BJ (cell line): ENCODE results near the gene TBXA2R. TPM values are rescaled to one million over a fixed set of nuclear protein-coding genes. Genes with fewer than 3 reads are reported as not detected.

Experiments used
- CTCF ChIA-PET: fragments of 350-600 bp; formaldehyde crosslinking; extraction: SDS; loops from one replicate; lab custom pipeline; 2021; ENCODE audit warnings: antibody characterized with exemption, inconsistent platforms; lab: Yijun Ruan, JAX
- POLR2A ChIA-PET: fragments of 300-600 bp; sonication (Branson Sonifier 250); formaldehyde crosslinking; extraction: SDS; loops from one replicate; lab custom pipeline; 2021; ENCODE audit warnings: antibody characterized with exemption; lab: Charles Lee
- DNase-seq: peaks from one replicate; pipeline ENCODE4 v3.0.0-alpha.2; 2011; ENCODE audit warnings: low read depth
- H3K27me3 ChIP-seq: 2 replicates; pipeline ENCODE4 v1.6.0; 2011; ENCODE audit warnings: low read length; ENCODE audit not compliant: control insufficient read depth, insufficient read depth
- H3K36me3 ChIP-seq: 2 replicates; pipeline ENCODE4 v1.5.1; 2011; ENCODE audit warnings: low read length; ENCODE audit not compliant: control insufficient read depth, insufficient read depth
- H3K4me3 ChIP-seq: 2 replicates; pipeline ENCODE4 v1.5.1; 2011; ENCODE audit warnings: low read depth, mild to moderate bottlenecking, control low read depth, low read length
- polyA plus RNA-seq: library from polyadenylated mRNA; depleted of rRNA; stranded (reverse); fragments of >200 nt; gene quantifications from 2 replicates; pipeline ENCODE4 v1.2.3, GENCODE V29; 2011
- TF ChIP-seq, protein P1 (sequence below): IDR thresholded peaks from 2 replicates; pipeline ENCODE4 v1.5.1; 2011; ENCODE audit warnings: low read depth, mild to moderate bottlenecking, control low read depth, inconsistent platforms, low read length, moderate library complexity; ENCODE audit not compliant: insufficient read depth

The TBXA2R gene
- polyA plus RNA-seq, 1 experiment = 1.2 TPM

DNA sequence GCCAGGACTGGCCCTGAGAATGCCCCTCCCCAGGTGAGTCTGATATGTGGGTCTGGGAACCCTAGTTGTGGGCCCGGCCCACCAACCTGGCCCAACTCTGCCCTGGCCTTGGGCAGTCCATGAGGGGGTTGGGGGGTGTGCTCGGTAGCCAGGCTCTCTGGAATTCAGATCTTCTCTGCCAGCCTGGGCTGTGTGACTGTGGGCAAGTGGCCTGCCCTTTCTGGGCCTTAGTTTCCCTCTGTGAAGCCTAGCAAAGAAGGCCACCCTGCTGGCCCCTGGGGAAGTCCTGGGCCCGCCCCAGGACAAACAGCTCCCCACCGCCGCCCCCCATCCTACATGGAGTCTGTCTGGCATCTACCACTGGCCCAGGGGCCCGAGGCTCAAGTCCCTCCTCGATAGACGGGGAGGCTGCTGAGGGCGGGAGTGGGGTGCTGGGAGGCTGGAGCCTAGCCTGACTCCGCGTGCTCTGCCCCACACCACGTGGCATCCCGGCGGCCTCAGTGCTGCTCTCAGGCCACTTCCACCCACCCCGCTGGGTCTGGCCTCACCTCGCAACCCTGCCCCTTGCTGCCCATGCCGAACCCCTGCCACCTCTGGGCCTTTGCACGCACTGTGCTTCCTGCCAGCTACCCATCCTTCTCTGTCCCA, 8.3 kb upstream of the TBXA2R start:
- TF ChIP-seq, protein P1, sequence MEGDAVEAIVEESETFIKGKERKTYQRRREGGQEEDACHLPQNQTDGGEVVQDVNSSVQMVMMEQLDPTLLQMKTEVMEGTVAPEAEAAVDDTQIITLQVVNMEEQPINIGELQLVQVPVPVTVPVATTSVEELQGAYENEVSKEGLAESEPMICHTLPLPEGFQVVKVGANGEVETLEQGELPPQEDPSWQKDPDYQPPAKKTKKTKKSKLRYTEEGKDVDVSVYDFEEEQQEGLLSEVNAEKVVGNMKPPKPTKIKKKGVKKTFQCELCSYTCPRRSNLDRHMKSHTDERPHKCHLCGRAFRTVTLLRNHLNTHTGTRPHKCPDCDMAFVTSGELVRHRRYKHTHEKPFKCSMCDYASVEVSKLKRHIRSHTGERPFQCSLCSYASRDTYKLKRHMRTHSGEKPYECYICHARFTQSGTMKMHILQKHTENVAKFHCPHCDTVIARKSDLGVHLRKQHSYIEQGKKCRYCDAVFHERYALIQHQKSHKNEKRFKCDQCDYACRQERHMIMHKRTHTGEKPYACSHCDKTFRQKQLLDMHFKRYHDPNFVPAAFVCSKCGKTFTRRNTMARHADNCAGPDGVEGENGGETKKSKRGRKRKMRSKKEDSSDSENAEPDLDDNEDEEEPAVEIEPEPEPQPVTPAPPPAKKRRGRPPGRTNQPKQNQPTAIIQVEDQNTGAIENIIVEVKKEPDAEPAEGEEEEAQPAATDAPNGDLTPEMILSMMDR = no peak
- DNase-seq = no peak
- Histone ChIP-seq H3K36me3 (peaks cover 24% of the 10 kb centered on the region), H3K27me3 (no peaks in the 10 kb centered on the region), H3K4me3 (no peak overlapping the region)
- ChIA-PET CTCF (interaction anchor here (2.5 kb wide), 1 partner anchor 70 kb away, joined by 7 read pairs; no protein-coding TSS in a partner anchor), POLR2A (no interaction called here)

DNA sequence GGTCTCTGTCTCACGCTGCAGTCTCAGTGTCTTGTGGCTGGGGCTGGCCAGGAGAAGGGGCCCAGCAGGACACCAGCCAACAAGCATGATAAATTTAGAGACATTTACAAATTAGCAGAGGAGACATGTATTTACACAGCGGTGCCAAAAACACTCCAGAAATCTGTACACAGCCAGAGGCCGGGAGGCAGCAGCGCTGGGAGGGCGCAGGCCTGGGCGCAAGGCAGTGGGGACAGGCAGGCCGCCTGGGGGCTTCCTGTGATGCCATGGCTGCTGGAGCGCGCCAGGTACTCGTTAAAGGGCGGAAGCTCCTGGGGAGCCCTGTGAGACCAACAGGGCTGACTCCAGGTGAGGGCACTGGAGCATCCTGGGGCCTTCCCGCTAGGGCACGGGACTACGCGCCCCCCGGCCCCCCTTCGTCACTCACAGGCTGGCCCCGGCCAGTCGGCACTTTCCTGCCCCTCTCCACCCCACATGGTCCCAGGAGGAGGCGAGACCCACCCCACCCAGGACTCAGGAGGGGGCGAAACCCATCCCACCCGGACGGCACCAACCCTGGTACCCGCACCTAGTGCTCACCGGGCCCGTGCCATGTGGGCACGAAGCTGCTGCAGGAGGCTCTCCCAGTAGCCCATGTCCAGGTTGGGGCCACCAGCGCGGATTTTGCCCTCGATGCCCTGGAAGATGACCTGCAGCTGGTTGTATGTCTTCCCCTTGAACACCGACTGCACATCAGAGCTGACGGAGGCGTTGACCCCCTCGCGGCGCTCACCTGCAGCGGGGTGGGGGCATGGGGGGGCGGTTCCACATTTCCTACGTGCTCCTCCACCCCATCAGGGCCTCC, 7.4 kb upstream of the TBXA2R start:
- Histone ChIP-seq H3K27me3 (no peaks in the 10 kb centered on the region), H3K36me3 (peaks cover 23% of the 10 kb centered on the region), H3K4me3 (no peak overlapping the region)
- POLR2A ChIA-PET = no interaction called here
- DNase-seq = no peak
- CTCF ChIA-PET = no interaction called here
- TF ChIP-seq, protein P1 = no peak

DNA sequence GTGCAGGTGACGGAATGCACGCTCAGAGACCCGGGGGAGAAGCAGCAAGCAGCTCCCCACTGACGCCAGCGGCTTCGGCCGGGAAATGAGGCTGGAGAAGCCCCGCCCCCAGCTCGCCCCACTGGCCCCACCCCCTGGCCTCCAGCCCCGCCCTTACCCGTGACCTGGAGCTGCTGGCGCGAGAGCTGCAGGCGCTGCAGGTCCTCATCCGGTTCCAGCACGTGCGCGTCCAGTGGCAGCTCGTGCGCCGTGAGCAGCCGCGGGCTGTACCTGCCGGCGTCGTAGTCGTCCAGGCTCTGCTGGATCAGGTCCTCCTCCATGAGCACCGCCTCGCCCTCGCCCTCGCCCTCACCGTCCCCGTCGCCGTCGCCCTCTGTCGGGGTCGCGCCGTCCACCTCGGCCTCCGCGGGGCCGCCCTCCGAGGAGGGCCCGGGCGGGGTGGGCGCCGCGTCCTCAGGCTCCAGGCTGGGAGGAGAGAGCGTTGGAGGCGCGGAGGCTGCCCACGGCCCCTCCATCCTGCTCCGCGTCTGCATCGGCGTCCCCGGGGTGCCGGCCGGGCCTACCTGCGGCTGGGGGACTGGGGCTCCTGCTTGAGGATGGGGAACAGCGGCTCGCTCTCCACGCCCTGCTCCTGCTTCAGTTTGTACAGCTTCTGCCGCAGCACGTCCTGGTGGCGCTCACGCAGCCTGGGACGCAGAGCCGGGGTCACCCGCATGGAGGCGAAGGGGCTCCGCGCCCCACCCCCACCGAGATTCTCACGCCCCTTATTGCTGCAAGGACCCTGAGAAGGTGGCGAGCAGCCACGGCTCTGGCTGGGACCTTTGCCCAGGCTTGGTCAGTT, 6.4 kb upstream of the TBXA2R start:
- TF ChIP-seq, protein P1 = no peak
- no peaks in the 10 kb centered on the region for H3K27me3 ChIP-seq
- DNase-seq = no peak
- no peak overlapping the region for H3K4me3 ChIP-seq
- POLR2A ChIA-PET = no interaction called here
- H3K36me3 ChIP-seq = peaks cover 22% of the 10 kb centered on the region
- CTCF ChIA-PET = no interaction called here

DNA sequence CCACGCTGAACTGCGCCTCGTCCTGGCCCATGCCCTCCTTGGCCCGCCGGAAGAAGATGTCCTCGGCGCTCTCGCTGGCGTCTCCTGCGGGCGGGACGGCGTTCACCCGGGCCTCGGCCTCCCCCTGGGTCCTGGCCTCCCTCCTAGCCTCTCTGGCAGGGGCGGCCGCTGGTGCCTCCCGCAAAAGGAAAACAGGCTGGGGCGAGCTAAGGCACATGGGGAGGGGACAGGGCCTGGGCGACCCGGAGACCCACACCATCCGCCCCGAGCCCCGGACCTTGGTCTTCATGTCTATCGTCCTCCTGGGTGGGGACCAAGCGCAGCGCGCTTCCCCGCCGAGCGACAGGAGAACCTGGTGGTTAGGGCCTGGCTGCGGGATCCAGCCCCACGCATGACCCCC, 5.7 kb upstream of the TBXA2R start:
- Histone ChIP-seq H3K36me3 (peaks cover 20% of the 10 kb centered on the region), H3K4me3 (no peak overlapping the region), H3K27me3 (no peaks in the 10 kb centered on the region)
- CTCF ChIA-PET = no interaction called here
- POLR2A ChIA-PET = no interaction called here
- TF ChIP-seq, protein P1 = no peak
- DNase-seq = no peak

DNA sequence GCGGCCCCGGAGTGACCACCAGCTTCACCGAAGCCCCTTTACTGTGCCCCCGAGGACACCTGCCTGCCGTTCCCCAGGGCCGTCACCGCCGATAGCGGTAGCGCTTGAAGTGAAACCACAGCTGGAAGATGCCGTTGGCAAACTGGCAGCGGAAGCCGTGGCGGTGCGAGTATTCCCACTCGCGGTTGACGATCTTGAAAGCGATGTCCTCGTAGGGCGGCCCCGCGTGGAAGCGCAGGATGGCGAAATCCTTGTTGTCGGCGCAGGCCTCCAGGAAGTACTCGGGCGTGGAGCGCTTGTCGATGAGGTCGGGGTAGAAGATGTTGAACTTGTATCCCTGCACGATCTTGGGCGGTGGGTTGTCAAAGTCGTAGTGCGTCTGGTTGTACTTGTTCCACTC, 5.2 kb upstream of the TBXA2R start:
- no peak for DNase-seq

More for the DNA sequence above, 5.2 kb upstream of the TBXA2R start:
- ChIA-PET POLR2A (no interaction called here), CTCF (no interaction called here)
- TF ChIP-seq, protein P1 = no peak
- Histone ChIP-seq H3K27me3 (no peaks in the 10 kb centered on the region), H3K36me3 (peaks cover 20% of the 10 kb centered on the region), H3K4me3 (no peak overlapping the region)
